T-cell (primary cell): Measurements from ENCODE around the gene CDK6. TPM values are rescaled to one million over a fixed set of nuclear protein-coding genes. Genes with fewer than 3 reads are reported as not detected.

ENCODE experiments used
- ATAC-seq, 4 experiments: fragments of 200-7000 bp in 3 of 4; fragments of 150-1000 bp in 1 of 4; cut with Tn5 transposase; replicated peaks in 1 of 4; 1 replicate in 3 of 4; 2 replicates in 1 of 4; pipeline ENCODE4 v1.10.0; 2021; ENCODE audit warnings: moderate library complexity in 3 of 4, mild to moderate bottlenecking in 2 of 4, moderate number of reproducible peaks in 1 of 4
- CTCF ChIA-PET, 2 donors: fragments of 300-600 bp; sonication (Branson Sonifier 250); formaldehyde crosslinking; loops; one replicate each; lab custom pipeline; 2022; ENCODE audit warnings: antibody characterized with exemption in 2 of 2; lab: Charles Lee
- POLR2A ChIA-PET, 2 donors: fragments of 300-600 bp; sonication (Branson Sonifier 250); formaldehyde crosslinking; loops; one replicate each; lab custom pipeline; 2022; ENCODE audit warnings: antibody characterized with exemption in 2 of 2; lab: Charles Lee
- DNase-seq, 35 experiments: peaks; one replicate each; pipeline versions ENCODE4 v3.0.0 to v3.0.0-alpha.2; 2013 to 2023
- H3K27ac ChIP-seq: one replicate; pipeline ENCODE4 v1.5.1; 2013; ENCODE audit warnings: low read length
- H3K27me3 ChIP-seq, 2 experiments: replicated peaks in 1 of 2; 1 replicate in 1 of 2; 2 replicates in 1 of 2; pipeline versions ENCODE4 v1.6.1 to v1.7.0; 2013; ENCODE audit warnings: low read length in 1 of 2, mixed read lengths in 1 of 2; ENCODE audit not compliant: control insufficient read depth in 2 of 2, insufficient read depth in 2 of 2; ENCODE audit errors: extremely low read depth in 1 of 2
- H3K36me3 ChIP-seq, 2 donors: 1 replicate in 1 of 2; 2 replicates in 1 of 2; pipeline versions ENCODE4 v1.6.1 to v1.7.0; 2013; ENCODE audit warnings: low read length in 1 of 2; ENCODE audit not compliant: control insufficient read depth in 2 of 2, insufficient read depth in 1 of 2; ENCODE audit errors: extremely low read depth in 1 of 2
- H3K4me1 ChIP-seq, 2 experiments: 1 replicate in 1 of 2; 2 replicates in 1 of 2; pipeline versions ENCODE4 v1.6.1 to v1.7.0; 2013; ENCODE audit warnings: low read length in 2 of 2, mixed read lengths in 1 of 2; ENCODE audit not compliant: insufficient read depth in 2 of 2, control insufficient read depth in 1 of 2; ENCODE audit errors: extremely low read depth in 1 of 2
- H3K4me3 ChIP-seq, 2 donors: 1 replicate in 1 of 2; 2 replicates in 1 of 2; pipeline versions ENCODE4 v1.5.1 to v1.7.0; 2013; ENCODE audit warnings: mild to moderate bottlenecking in 2 of 2, low read length in 1 of 2, moderate library complexity in 1 of 2; ENCODE audit not compliant: control insufficient read depth in 1 of 2; ENCODE audit errors: extremely low read depth in 1 of 2
- H3K9me3 ChIP-seq: 2 replicates; pipeline ENCODE4 v1.7.0; 2013
- H3K27ac Mint-ChIP-seq, 2 donors: one replicate each; pipeline ENCODE4 v1.8.0; 2020 to 2021; ENCODE audit warnings: mild to moderate bottlenecking in 2 of 2, mixed read lengths in 2 of 2
- H3K27me3 Mint-ChIP-seq, 2 donors: one replicate each; pipeline ENCODE4 v1.8.0; 2021 to 2022; ENCODE audit warnings: mixed read lengths in 2 of 2
- H3K36me3 Mint-ChIP-seq: one replicate; pipeline ENCODE4 v1.8.0; 2021; ENCODE audit warnings: mixed read lengths
- H3K4me1 Mint-ChIP-seq, 3 donors: one replicate each; pipeline ENCODE4 v1.8.0; 2020 to 2022; ENCODE audit warnings: mixed read lengths in 3 of 3, mild to moderate bottlenecking in 1 of 3
- H3K4me3 Mint-ChIP-seq, 3 donors: one replicate each; pipeline ENCODE4 v1.8.0; 2020 to 2022; ENCODE audit warnings: mild to moderate bottlenecking in 3 of 3, mixed read lengths in 3 of 3, moderate library complexity in 3 of 3
- H3K9me3 Mint-ChIP-seq, 3 donors: one replicate each; pipeline ENCODE4 v1.8.0; 2020 to 2022; ENCODE audit warnings: mixed read lengths in 3 of 3
- WGBS: methylation state at CpG from one replicate; pipeline ENCODE4 v1.1.5; 2013; ENCODE audit warnings: missing lambda C conversion rate; ENCODE audit not compliant: insufficient coverage; 5-methylcytosine and 5-hydroxymethylcytosine counted together
- total RNA-seq, 35 experiments: library from RNA in 6 of 35; stranded (reverse) in 6 of 35; fragments of 120-200 nt in 1 of 35; gene quantifications; one replicate each; pipeline versions ENCODE4 v1.2.1 to v1.2.4 and lab custom pipeline; 2013 to 2026

The CDK6 gene
- total RNA-seq, 5 donors from 2014 or later (not counting 1 experiment from before 2014, with no cell fraction given) = 29.8 to 107 (median 43.9) TPM

GRCh38 chr7:92685136-92686042, 151.0 kb downstream of the CDK6 start:
- CTCF ChIA-PET = no interaction called here
- Mint-ChIP-seq H3K27ac (peak overlapping the region; percentile 83 to 95), H3K27me3 (no peaks in the 10 kb centered on the region), H3K4me3 (peak overlapping the region in 2 of 3 donors; percentile 15 to 58), H3K4me1 (peaks cover 71 to 89% (median 89%) of the 10 kb centered on the region in 3 donors), H3K36me3 (peaks cover 18% of the 10 kb centered on the region), H3K9me3 (no peaks in the 10 kb centered on the region)
- no peak overlapping the region for H3K4me3 ChIP-seq
- ATAC-seq (peak; percentile 88 to 97 (median 95)), DNase-seq (peak in 33 of 35 experiments; percentile 19 to 69 (median 40))
- no peaks in the 10 kb centered on the region for H3K27me3 ChIP-seq
- H3K36me3 ChIP-seq = no peaks in the 10 kb centered on the region
- WGBS = 20% methylated on average over 2 of the region's 6 CpGs
- H3K4me1 ChIP-seq = peaks cover 37 to 58% of the 10 kb centered on the region in 2 experiments
- H3K27ac ChIP-seq = peak overlapping the region; percentile 67
- POLR2A ChIA-PET = no interaction called here
- H3K9me3 ChIP-seq = no peaks in the 10 kb centered on the region

DNA sequence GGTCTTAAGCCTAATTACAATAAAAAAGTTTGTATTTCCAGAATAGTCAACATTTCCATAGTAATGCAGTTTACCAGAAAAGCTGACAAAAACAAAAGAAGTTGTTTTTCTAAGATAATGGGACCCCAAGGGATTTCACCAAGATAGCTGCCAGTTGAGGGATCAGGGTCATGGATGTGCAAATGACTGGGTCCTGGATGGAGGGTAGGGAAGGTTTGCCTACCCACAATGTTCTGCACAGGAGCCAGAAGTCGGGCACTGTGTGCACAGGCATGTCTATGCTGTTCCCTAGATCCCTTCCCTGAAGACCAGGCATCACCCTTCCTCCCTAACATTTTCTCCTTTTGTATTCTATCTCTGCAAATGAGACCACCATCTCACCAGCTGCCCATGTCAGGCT, 152.1 kb downstream of the CDK6 start:
- Mint-ChIP-seq H3K4me1 (peaks cover 62 to 82% (median 80%) of the 10 kb centered on the region in 3 donors), H3K4me3 (peak overlapping the region in 2 of 3 donors; percentile 26 to 58), H3K9me3 (no peaks in the 10 kb centered on the region), H3K36me3 (peaks cover 11% of the 10 kb centered on the region), H3K27ac (peak overlapping the region; percentile 83 to 95), H3K27me3 (no peaks in the 10 kb centered on the region)
- 100% methylated on average over 1 of the region's 1 CpG for WGBS
- no peaks in the 10 kb centered on the region for H3K36me3 ChIP-seq
- no peaks in the 10 kb centered on the region for H3K9me3 ChIP-seq
- H3K4me1 ChIP-seq = peaks cover 37 to 58% of the 10 kb centered on the region in 2 experiments
- H3K27ac ChIP-seq = peak overlapping the region; percentile 67
- POLR2A ChIA-PET = no interaction called here
- CTCF ChIA-PET = no interaction called here
- DNase-seq (no peak), ATAC-seq (no peak)
- H3K27me3 ChIP-seq = no peaks in the 10 kb centered on the region
- no peak overlapping the region for H3K4me3 ChIP-seq

DNA sequence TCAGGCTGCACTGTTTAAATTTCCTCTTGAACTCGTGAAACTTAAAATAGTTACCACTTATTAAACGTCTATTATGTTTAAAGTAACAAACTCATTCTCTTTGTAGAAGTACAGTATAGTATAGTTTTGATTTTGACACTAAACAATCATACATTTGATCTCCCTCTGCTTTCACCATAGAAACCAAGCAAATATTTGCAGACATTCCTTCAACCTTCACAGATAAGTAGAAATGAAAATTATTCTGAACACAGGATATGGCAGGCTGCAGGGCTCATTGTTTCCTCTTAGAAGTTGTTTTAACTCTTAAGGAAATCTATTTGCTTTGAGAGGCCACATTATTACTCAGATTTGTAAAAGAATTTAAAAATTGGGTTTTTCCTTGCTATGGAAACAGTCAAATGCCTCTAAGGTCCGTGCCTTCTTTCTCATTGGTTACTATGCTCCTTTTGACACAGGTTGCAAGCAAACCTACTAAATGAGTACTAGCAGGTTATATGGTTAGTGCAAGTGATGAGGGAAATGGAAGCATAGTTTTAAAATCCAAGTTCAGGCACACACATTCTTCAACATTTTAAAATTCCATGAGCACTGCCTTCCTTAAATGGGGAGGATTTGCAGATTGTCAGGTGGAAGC, 153.4 kb downstream of the CDK6 start:
- H3K36me3 Mint-ChIP-seq = peaks cover 17% of the 10 kb centered on the region
- ChIA-PET CTCF (interaction anchor here (0.5 to 0.8 kb wide), 3 partner anchors 34 to 313 kb away, joined by 3 to 9 read pairs (median 4); no protein-coding TSS in a partner anchor), POLR2A (interaction anchor here in 1 of 2 donors (0.6 kb wide), 1 partner anchor 126 kb away, joined by 3 read pairs; no protein-coding TSS in a partner anchor)
- H3K4me1 Mint-ChIP-seq = peaks cover 70 to 91% (median 86%) of the 10 kb centered on the region in 3 donors
- H3K9me3 Mint-ChIP-seq = no peaks in the 10 kb centered on the region
- H3K4me1 ChIP-seq = peaks cover 42 to 61% of the 10 kb centered on the region in 2 experiments
- DNase-seq (peak in 2 of 35 experiments; percentile 1 to 41), ATAC-seq (peak in 3 of 4 experiments; percentile 22 to 75 (median 33))
- no peaks in the 10 kb centered on the region for H3K27me3 Mint-ChIP-seq
- 17% methylated on average over 1 of the region's 3 CpGs for WGBS
- peak overlapping the region; percentile 67 for H3K27ac ChIP-seq
- H3K4me3 Mint-ChIP-seq = peak overlapping the region; percentile 13 to 58 (median 13)
- H3K27ac Mint-ChIP-seq = peak overlapping the region; percentile 71 to 83
- H3K36me3 ChIP-seq = no peaks in the 10 kb centered on the region
- no peaks in the 10 kb centered on the region for H3K9me3 ChIP-seq
- no peaks in the 10 kb centered on the region for H3K27me3 ChIP-seq
- no peak overlapping the region for H3K4me3 ChIP-seq

DNA sequence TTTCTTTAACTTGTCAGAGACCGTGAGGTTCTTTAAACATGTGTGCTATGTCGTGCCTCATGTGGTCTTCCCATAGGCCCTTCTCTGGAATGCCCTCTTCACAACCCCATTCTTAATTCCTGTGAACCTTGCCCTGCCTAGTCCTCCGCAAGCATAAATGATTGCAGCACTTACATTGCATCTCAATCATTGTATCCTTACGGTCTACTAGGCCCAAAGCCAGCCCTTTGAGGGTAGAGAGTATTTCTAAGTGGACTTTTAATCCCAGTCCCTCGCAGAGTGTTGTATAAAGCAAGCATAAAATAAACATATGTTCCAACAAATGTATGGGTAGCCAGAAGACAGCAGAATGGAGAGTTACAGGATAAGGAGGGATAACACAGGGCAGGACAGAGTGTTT, 154.0 kb downstream of the CDK6 start:
- Histone ChIP-seq H3K36me3 (no peaks in the 10 kb centered on the region), H3K4me3 (no peak overlapping the region), H3K27ac (peak overlapping the region; percentile 67), H3K9me3 (no peaks in the 10 kb centered on the region), H3K27me3 (no peaks in the 10 kb centered on the region), H3K4me1 (peaks cover 42 to 61% of the 10 kb centered on the region in 2 experiments)
- 94% methylated on average over 2 of the region's 5 CpGs for WGBS
- Mint-ChIP-seq H3K4me1 (peaks cover 70 to 85% (median 81%) of the 10 kb centered on the region in 3 donors), H3K4me3 (peak overlapping the region in 1 of 3 donors; percentile 58), H3K27ac (peak overlapping the region; percentile 30 to 83), H3K9me3 (no peaks in the 10 kb centered on the region), H3K36me3 (peaks cover 10% of the 10 kb centered on the region), H3K27me3 (no peaks in the 10 kb centered on the region)
- DNase-seq = no peak
- POLR2A ChIA-PET = no interaction called here
- ATAC-seq = no peak
- CTCF ChIA-PET = no interaction called here

DNA sequence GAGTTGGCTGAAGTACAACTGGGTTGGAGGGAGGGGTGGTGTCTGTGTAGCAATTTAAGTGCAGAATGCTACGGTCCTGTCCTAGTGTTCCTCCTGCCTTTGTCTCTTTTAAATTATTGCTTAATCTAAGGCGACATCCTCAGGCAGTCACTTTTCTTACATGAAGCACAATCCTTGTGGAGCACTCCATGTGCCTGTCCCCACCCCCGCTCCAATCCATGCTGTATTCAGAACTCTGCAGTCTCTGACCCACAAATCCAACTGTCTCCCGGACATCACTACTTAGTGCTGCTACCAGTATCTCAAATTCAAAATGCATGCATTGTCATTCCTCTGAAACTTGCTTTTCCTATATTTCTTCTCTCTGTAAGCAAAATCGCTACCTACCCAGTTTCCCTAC, 154.7 kb downstream of the CDK6 start:
- Mint-ChIP-seq H3K27me3 (no peaks in the 10 kb centered on the region), H3K4me3 (peak overlapping the region in 1 of 3 donors; percentile 58), H3K27ac (peak overlapping the region; percentile 30 to 83), H3K4me1 (peaks cover 67 to 78% (median 74%) of the 10 kb centered on the region in 3 donors), H3K36me3 (peaks cover 10% of the 10 kb centered on the region), H3K9me3 (no peaks in the 10 kb centered on the region)
- WGBS = 96% methylated on average over 5 of the region's 5 CpGs
- Histone ChIP-seq H3K4me1 (peaks cover 42 to 59% of the 10 kb centered on the region in 2 experiments), H3K27ac (peak overlapping the region; percentile 67), H3K4me3 (no peak overlapping the region), H3K9me3 (no peaks in the 10 kb centered on the region), H3K36me3 (no peaks in the 10 kb centered on the region), H3K27me3 (no peaks in the 10 kb centered on the region)
- no peak for DNase-seq
- ChIA-PET CTCF (no interaction called here), POLR2A (no interaction called here)
- ATAC-seq = no peak

DNA sequence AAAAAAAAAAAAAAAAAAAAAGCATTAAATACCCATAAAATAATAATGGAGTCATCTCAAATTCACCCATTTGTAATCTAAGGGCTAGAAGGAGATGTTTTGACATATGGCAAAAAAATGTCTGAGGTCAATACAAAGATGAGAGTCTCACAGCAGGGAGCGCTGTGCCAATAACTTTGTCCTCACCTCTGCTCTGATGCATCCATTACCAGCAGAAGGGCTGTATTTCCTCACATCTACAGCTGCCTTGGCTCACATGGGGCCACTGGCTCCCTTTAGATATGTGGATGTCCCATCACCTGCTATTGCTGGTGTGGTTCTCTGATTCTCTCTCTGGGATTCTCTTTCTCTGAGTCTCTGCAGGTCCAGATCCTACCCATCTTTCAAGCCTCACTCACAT, 155.9 kb downstream of the CDK6 start:
- no peaks in the 10 kb centered on the region for H3K9me3 Mint-ChIP-seq
- no peak for DNase-seq
- ATAC-seq = no peak
- peaks cover 58 to 66% (median 62%) of the 10 kb centered on the region in 3 donors for H3K4me1 Mint-ChIP-seq
- Histone ChIP-seq H3K4me1 (peaks cover 40 to 52% of the 10 kb centered on the region in 2 experiments), H3K4me3 (no peak overlapping the region), H3K27ac (no peak overlapping the region), H3K9me3 (no peaks in the 10 kb centered on the region), H3K27me3 (no peaks in the 10 kb centered on the region), H3K36me3 (no peaks in the 10 kb centered on the region)
- 89% methylated on average over 1 of the region's 1 CpG for WGBS
- H3K36me3 Mint-ChIP-seq = peaks cover 10% of the 10 kb centered on the region
- POLR2A ChIA-PET = no interaction called here
- CTCF ChIA-PET = no interaction called here
- H3K27me3 Mint-ChIP-seq = no peaks in the 10 kb centered on the region
- peak overlapping the region in 1 of 2 donors; percentile 64 for H3K27ac Mint-ChIP-seq
- H3K4me3 Mint-ChIP-seq = peak overlapping the region in 1 of 3 donors; percentile 58
